HEK293 (cell line): ENCODE data around the gene PAPOLB.

Source experiments
- CTCF ChIA-PET: fragments of 350-600 bp; formaldehyde crosslinking; extraction: SDS; loops from one replicate; lab custom pipeline; 2021; ENCODE audit warnings: antibody characterized with exemption; lab: Yijun Ruan, JAX
- POLR2A ChIA-PET: fragments of 300-600 bp; formaldehyde crosslinking; extraction: SDS; loops from one replicate; lab custom pipeline; 2020; ENCODE audit warnings: antibody characterized with exemption, inconsistent platforms; lab: Yijun Ruan, JAX
- H3K27ac ChIP-seq: fragments of 200-500 bp; sonication (Bioruptor generic); 2 replicates; pipeline ENCODE4 v1.5.1; 2014; ENCODE audit warnings: low read depth, low read length, control low read depth, inconsistent platforms; ENCODE audit errors: extremely low read depth
- H3K36me3 ChIP-seq, 2 experiments: fragments of 200-500 bp in 1 of 2; sonication (Bioruptor generic) in 1 of 2; 1 replicate in 1 of 2; 2 replicates in 1 of 2; pipeline ENCODE4 v1.5.1; 2014 to 2017; ENCODE audit warnings: inconsistent platforms in 2 of 2, low read length in 2 of 2; ENCODE audit not compliant: control insufficient read depth in 2 of 2, insufficient read depth in 1 of 2
- H3K4me1 ChIP-seq: fragments of 200-500 bp; sonication (Bioruptor generic); 2 replicates; pipeline ENCODE4 v1.5.1; 2014; ENCODE audit warnings: mild to moderate bottlenecking, low read length, inconsistent platforms; ENCODE audit not compliant: control insufficient read depth, insufficient read depth
- H3K4me3 ChIP-seq: 2 replicates; pipeline ENCODE4 v1.5.1; 2011; ENCODE audit warnings: low read depth, mild to moderate bottlenecking, control low read depth, low read length, moderate library complexity
- H3K9me3 ChIP-seq: fragments of 200-500 bp; sonication (Bioruptor generic); 2 replicates; pipeline ENCODE4 v1.5.1; 2014; ENCODE audit warnings: low read depth, low read length, inconsistent platforms; ENCODE audit not compliant: control insufficient read depth, insufficient read depth
- BCL11A ChIP-seq: fragments of 450-650 bp; formaldehyde crosslinking; IDR thresholded peaks from 2 replicates; pipeline ENCODE4 v1.5.1; 2016; ENCODE audit warnings: low read depth, missing biosample characterization, missing genetic modification characterization
- BCL11B ChIP-seq: fragments of 450-650 bp; formaldehyde crosslinking; IDR thresholded peaks from 2 replicates; pipeline ENCODE4 v1.5.1; 2016; ENCODE audit warnings: low read depth, missing biosample characterization, missing genetic modification characterization
- GLI4 ChIP-seq: fragments of 450-650 bp; formaldehyde crosslinking; IDR thresholded peaks from 2 replicates; pipeline ENCODE4 v1.5.1; 2016; ENCODE audit warnings: missing biosample characterization, missing genetic modification characterization
- HOXD13 ChIP-seq: sonication (generic); formaldehyde crosslinking; IDR thresholded peaks from 2 replicates; pipeline ENCODE4 v1.8.0; 2022; ENCODE audit warnings: missing genetic modification reagents, borderline replicate concordance
- KLF9 ChIP-seq: fragments of 450-650 bp; formaldehyde crosslinking; IDR thresholded peaks from 2 replicates; pipeline ENCODE4 v1.5.1; 2016; ENCODE audit warnings: missing biosample characterization, missing genetic modification characterization, low read depth
- SCRT1 ChIP-seq: fragments of 450-650 bp; formaldehyde crosslinking; IDR thresholded peaks from 2 replicates; pipeline ENCODE4 v1.5.1; 2016; ENCODE audit warnings: missing biosample characterization, missing genetic modification characterization, borderline replicate concordance
- WT1 ChIP-seq: fragments of 450-650 bp; formaldehyde crosslinking; IDR thresholded peaks from 2 replicates; pipeline ENCODE4 v1.5.1; 2016; ENCODE audit warnings: missing biosample characterization, missing genetic modification characterization
- ZNF133 ChIP-seq: fragments of 450-650 bp; formaldehyde crosslinking; IDR thresholded peaks from 2 replicates; pipeline ENCODE4 v1.5.1; 2016; ENCODE audit warnings: missing biosample characterization, missing genetic modification characterization
- ZNF324 ChIP-seq: fragments of 450-650 bp; formaldehyde crosslinking; IDR thresholded peaks from 2 replicates; pipeline ENCODE4 v1.5.1; 2016; ENCODE audit warnings: missing biosample characterization, missing genetic modification characterization
- ZNF335 ChIP-seq: fragments of 450-650 bp; formaldehyde crosslinking; conservative IDR thresholded peaks from 2 replicates; pipeline ENCODE4 v1.5.1; 2016; ENCODE audit warnings: missing biosample characterization, missing genetic modification characterization
- ZNF514 ChIP-seq: fragments of 450-650 bp; formaldehyde crosslinking; IDR thresholded peaks from 2 replicates; pipeline ENCODE4 v1.5.1; 2016; ENCODE audit warnings: missing biosample characterization, missing genetic modification characterization
- ZNF561 ChIP-seq: fragments of 450-650 bp; IDR thresholded peaks from 2 replicates; pipeline ENCODE4 v1.5.1; 2018; ENCODE audit warnings: missing biosample characterization, missing genetic modification characterization, borderline replicate concordance
- ZNF610 ChIP-seq: fragments of 450-650 bp; formaldehyde crosslinking; IDR thresholded peaks from 2 replicates; pipeline ENCODE4 v1.5.1; 2016; ENCODE audit warnings: missing biosample characterization, missing genetic modification characterization, borderline replicate concordance
- ZNF624 ChIP-seq: fragments of 450-650 bp; formaldehyde crosslinking; IDR thresholded peaks from 2 replicates; pipeline ENCODE4 v1.5.1; 2017; ENCODE audit warnings: missing biosample characterization, missing genetic modification characterization
- ZNF677 ChIP-seq: fragments of 450-650 bp; IDR thresholded peaks from 2 replicates; pipeline ENCODE4 v1.5.0; 2018; ENCODE audit warnings: missing biosample characterization, mild to moderate bottlenecking, missing genetic modification characterization, moderate library complexity
- ZNF837 ChIP-seq: fragments of 450-650 bp; formaldehyde crosslinking; IDR thresholded peaks from 2 replicates; pipeline ENCODE4 v1.5.1; 2016; ENCODE audit warnings: missing biosample characterization, missing genetic modification characterization
- TF ChIP-seq, protein P1 (sequence below): fragments of 450-650 bp; IDR thresholded peaks from 2 replicates; pipeline ENCODE4 v1.5.1; 2018; ENCODE audit warnings: missing biosample characterization, missing genetic modification characterization
- TF ChIP-seq, protein P2 (sequence below): fragments of 450-650 bp; IDR thresholded peaks from 2 replicates; pipeline ENCODE4 v1.5.1; 2018; ENCODE audit warnings: missing biosample characterization, mild to moderate bottlenecking, missing genetic modification characterization
- TF ChIP-seq, protein P3 (sequence below): fragments of 450-650 bp; formaldehyde crosslinking; IDR thresholded peaks from 2 replicates; pipeline ENCODE4 v1.5.1; 2016; ENCODE audit warnings: missing biosample characterization, missing genetic modification characterization
- TF ChIP-seq, protein P4 (sequence below): fragments of 450-650 bp; formaldehyde crosslinking; IDR thresholded peaks from 2 replicates; pipeline ENCODE4 v1.5.1; 2016; ENCODE audit warnings: missing biosample characterization, missing genetic modification characterization
- TF ChIP-seq, protein P5 (sequence below): fragments of 450-650 bp; formaldehyde crosslinking; IDR thresholded peaks from 2 replicates; pipeline ENCODE4 v1.5.1; 2016; ENCODE audit warnings: missing biosample characterization, missing genetic modification characterization
- TF ChIP-seq, protein P6 (sequence below): fragments of 450-650 bp; formaldehyde crosslinking; IDR thresholded peaks from 2 replicates; pipeline ENCODE4 v1.5.1; 2016; ENCODE audit warnings: missing biosample characterization, missing genetic modification characterization, borderline replicate concordance

PAPOLB gene

DNA sequence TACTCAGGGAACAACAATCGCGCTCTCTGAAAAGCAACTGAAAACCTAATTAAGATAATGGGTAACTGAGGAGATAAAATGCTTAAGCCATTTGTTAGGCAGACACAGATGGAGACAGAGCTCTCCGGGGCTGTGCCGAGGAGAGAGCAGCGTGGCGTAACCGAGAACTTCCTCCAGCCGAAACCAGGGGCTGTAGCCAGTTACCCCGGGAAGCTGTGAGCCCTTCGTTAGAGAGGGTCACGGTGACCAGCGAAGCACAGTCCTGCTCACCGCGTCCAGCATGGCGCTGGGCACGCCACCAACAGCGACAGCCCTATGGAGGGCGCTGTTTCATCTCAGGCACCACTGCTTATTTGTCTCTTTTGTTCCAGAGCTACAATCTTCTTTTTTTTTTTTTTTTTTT, 16.1 kb downstream of the PAPOLB start (continued):
- TF ChIP-seq ZNF610 (tag by site-specific recombination) (no peak), ZNF677 (tag by site-specific recombination) (no peak), WT1 (tag by site-specific recombination) (no peak), ZNF624 (no peak), ZNF514 (no peak)
- TF ChIP-seq, protein P1, sequence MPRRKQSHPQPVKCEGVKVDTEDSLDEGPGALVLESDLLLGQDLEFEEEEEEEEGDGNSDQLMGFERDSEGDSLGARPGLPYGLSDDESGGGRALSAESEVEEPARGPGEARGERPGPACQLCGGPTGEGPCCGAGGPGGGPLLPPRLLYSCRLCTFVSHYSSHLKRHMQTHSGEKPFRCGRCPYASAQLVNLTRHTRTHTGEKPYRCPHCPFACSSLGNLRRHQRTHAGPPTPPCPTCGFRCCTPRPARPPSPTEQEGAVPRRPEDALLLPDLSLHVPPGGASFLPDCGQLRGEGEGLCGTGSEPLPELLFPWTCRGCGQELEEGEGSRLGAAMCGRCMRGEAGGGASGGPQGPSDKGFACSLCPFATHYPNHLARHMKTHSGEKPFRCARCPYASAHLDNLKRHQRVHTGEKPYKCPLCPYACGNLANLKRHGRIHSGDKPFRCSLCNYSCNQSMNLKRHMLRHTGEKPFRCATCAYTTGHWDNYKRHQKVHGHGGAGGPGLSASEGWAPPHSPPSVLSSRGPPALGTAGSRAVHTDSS (tag by site-specific recombination), result no peak
- TF ChIP-seq, protein P2, sequence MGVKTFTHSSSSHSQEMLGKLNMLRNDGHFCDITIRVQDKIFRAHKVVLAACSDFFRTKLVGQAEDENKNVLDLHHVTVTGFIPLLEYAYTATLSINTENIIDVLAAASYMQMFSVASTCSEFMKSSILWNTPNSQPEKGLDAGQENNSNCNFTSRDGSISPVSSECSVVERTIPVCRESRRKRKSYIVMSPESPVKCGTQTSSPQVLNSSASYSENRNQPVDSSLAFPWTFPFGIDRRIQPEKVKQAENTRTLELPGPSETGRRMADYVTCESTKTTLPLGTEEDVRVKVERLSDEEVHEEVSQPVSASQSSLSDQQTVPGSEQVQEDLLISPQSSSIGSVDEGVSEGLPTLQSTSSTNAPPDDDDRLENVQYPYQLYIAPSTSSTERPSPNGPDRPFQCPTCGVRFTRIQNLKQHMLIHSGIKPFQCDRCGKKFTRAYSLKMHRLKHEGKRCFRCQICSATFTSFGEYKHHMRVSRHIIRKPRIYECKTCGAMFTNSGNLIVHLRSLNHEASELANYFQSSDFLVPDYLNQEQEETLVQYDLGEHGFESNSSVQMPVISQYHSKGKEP, result no peak
- TF ChIP-seq, protein P3, sequence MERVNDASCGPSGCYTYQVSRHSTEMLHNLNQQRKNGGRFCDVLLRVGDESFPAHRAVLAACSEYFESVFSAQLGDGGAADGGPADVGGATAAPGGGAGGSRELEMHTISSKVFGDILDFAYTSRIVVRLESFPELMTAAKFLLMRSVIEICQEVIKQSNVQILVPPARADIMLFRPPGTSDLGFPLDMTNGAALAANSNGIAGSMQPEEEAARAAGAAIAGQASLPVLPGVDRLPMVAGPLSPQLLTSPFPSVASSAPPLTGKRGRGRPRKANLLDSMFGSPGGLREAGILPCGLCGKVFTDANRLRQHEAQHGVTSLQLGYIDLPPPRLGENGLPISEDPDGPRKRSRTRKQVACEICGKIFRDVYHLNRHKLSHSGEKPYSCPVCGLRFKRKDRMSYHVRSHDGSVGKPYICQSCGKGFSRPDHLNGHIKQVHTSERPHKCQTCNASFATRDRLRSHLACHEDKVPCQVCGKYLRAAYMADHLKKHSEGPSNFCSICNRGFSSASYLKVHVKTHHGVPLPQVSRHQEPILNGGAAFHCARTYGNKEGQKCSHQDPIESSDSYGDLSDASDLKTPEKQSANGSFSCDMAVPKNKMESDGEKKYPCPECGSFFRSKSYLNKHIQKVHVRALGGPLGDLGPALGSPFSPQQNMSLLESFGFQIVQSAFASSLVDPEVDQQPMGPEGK, result no peak

DNA sequence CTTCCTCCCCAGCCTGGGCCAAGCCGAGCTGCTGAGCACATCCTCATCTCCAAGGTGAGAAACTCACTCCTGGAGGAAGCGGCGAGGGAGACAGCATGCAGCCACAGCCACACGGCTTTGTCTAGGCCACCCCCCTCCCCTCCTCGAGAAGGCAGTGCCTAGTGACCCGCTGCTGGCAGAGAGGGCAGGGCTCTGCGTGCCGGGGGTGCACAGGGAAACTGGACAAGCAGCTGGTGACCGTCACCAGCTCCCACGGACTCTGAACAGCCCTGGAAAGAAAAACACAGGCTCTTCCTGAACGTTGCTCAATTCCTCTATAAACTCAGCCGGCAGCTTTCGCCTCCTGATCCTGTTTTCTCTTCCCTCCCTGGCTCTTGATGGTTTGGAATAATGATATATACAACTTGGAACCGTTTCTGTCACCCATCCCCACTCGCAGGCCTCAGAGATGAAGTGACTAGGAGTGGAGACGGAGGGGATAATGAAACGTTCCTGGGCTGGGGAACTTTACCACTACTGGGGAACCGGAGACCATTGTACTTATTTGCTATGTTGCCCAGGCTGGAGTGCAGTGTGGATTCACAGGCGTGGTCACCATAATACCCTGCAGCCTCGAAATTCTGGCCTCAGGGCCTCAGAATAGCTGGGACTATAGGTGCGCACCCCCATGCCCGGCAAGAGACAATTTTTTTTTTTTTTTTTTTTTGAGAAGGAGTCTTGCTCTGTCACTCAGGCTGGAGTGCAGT, 19.3 kb downstream of the PAPOLB start:
- H3K27ac ChIP-seq, result no peak overlapping the region
- POLR2A ChIA-PET, result no interaction called here
- CTCF ChIA-PET, result interaction anchor here (0.6 kb wide), 1 partner anchor 118 kb away, joined by 5 read pairs; no protein-coding TSS in a partner anchor
- H3K9me3 ChIP-seq, result no peaks in the 10 kb centered on the region
- H3K4me1 ChIP-seq, result no peaks in the 10 kb centered on the region
- TF ChIP-seq ZNF335 (no peak), ZNF324 (tag by site-specific recombination) (no peak), HOXD13 (CRISPR knock-in tag) (no peak), BCL11A (tag by site-specific recombination) (no peak), ZNF561 (tag by site-specific recombination) (no peak), KLF9 (no peak), ZNF133 (tag by site-specific recombination) (no peak), BCL11B (no peak), SCRT1 (tag by site-specific recombination) (no peak), ZNF837 (no peak), GLI4 (tag by site-specific recombination) (no peak)
- TF ChIP-seq, protein P1 (tag by site-specific recombination), result no peak
- TF ChIP-seq, protein P4, sequence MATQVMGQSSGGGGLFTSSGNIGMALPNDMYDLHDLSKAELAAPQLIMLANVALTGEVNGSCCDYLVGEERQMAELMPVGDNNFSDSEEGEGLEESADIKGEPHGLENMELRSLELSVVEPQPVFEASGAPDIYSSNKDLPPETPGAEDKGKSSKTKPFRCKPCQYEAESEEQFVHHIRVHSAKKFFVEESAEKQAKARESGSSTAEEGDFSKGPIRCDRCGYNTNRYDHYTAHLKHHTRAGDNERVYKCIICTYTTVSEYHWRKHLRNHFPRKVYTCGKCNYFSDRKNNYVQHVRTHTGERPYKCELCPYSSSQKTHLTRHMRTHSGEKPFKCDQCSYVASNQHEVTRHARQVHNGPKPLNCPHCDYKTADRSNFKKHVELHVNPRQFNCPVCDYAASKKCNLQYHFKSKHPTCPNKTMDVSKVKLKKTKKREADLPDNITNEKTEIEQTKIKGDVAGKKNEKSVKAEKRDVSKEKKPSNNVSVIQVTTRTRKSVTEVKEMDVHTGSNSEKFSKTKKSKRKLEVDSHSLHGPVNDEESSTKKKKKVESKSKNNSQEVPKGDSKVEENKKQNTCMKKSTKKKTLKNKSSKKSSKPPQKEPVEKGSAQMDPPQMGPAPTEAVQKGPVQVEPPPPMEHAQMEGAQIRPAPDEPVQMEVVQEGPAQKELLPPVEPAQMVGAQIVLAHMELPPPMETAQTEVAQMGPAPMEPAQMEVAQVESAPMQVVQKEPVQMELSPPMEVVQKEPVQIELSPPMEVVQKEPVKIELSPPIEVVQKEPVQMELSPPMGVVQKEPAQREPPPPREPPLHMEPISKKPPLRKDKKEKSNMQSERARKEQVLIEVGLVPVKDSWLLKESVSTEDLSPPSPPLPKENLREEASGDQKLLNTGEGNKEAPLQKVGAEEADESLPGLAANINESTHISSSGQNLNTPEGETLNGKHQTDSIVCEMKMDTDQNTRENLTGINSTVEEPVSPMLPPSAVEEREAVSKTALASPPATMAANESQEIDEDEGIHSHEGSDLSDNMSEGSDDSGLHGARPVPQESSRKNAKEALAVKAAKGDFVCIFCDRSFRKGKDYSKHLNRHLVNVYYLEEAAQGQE (tag by site-specific recombination), result no peak
- TF ChIP-seq, protein P5, sequence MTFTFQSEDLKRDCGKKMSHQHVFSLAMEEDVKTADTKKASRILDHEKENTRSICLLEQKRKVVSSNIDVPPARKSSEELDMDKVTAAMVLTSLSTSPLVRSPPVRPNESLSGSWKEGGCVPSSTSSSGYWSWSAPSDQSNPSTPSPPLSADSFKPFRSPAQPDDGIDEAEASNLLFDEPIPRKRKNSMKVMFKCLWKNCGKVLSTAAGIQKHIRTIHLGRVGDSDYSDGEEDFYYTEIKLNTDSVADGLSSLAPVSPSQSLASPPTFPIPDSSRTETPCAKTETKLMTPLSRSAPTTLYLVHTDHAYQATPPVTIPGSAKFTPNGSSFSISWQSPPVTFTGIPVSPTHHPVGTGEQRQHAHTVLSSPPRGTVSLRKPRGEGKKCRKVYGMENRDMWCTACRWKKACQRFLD (tag by site-specific recombination), result no peak
- TF ChIP-seq, protein P6, sequence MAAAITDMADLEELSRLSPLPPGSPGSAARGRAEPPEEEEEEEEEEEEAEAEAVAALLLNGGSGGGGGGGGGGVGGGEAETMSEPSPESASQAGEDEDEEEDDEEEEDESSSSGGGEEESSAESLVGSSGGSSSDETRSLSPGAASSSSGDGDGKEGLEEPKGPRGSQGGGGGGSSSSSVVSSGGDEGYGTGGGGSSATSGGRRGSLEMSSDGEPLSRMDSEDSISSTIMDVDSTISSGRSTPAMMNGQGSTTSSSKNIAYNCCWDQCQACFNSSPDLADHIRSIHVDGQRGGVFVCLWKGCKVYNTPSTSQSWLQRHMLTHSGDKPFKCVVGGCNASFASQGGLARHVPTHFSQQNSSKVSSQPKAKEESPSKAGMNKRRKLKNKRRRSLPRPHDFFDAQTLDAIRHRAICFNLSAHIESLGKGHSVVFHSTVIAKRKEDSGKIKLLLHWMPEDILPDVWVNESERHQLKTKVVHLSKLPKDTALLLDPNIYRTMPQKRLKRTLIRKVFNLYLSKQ (tag by site-specific recombination), result no peak
- no peaks in the 10 kb centered on the region for H3K36me3 ChIP-seq
- H3K4me3 ChIP-seq, result no peak overlapping the region
